BJ (cell line): ENCODE measurements around the gene CORO2B. TPM values are rescaled to one million over a fixed set of nuclear protein-coding genes. Genes with fewer than 3 reads are reported as not detected.

ENCODE experiments used
- CTCF ChIA-PET: fragments of 350-600 bp; formaldehyde crosslinking; extraction: SDS; loops from one replicate; lab custom pipeline; 2021; ENCODE audit warnings: antibody characterized with exemption, inconsistent platforms; lab: Yijun Ruan, JAX
- POLR2A ChIA-PET: fragments of 300-600 bp; sonication (Branson Sonifier 250); formaldehyde crosslinking; extraction: SDS; loops from one replicate; lab custom pipeline; 2021; ENCODE audit warnings: antibody characterized with exemption; lab: Charles Lee
- DNase-seq: peaks from one replicate; pipeline ENCODE4 v3.0.0-alpha.2; 2011; ENCODE audit warnings: low read depth
- H3K27me3 ChIP-seq: 2 replicates; pipeline ENCODE4 v1.6.0; 2011; ENCODE audit warnings: low read length; ENCODE audit not compliant: control insufficient read depth, insufficient read depth
- H3K36me3 ChIP-seq: 2 replicates; pipeline ENCODE4 v1.5.1; 2011; ENCODE audit warnings: low read length; ENCODE audit not compliant: control insufficient read depth, insufficient read depth
- H3K4me3 ChIP-seq: 2 replicates; pipeline ENCODE4 v1.5.1; 2011; ENCODE audit warnings: low read depth, mild to moderate bottlenecking, control low read depth, low read length
- polyA plus RNA-seq: library from polyadenylated mRNA; depleted of rRNA; stranded (reverse); fragments of >200 nt; gene quantifications from 2 replicates; pipeline ENCODE4 v1.2.3, GENCODE V29; 2011
- TF ChIP-seq, protein P1 (sequence below): IDR thresholded peaks from 2 replicates; pipeline ENCODE4 v1.5.1; 2011; ENCODE audit warnings: low read depth, mild to moderate bottlenecking, control low read depth, inconsistent platforms, low read length, moderate library complexity; ENCODE audit not compliant: insufficient read depth

The CORO2B gene
- polyA plus RNA-seq, 1 experiment = 7.7 TPM

DNA sequence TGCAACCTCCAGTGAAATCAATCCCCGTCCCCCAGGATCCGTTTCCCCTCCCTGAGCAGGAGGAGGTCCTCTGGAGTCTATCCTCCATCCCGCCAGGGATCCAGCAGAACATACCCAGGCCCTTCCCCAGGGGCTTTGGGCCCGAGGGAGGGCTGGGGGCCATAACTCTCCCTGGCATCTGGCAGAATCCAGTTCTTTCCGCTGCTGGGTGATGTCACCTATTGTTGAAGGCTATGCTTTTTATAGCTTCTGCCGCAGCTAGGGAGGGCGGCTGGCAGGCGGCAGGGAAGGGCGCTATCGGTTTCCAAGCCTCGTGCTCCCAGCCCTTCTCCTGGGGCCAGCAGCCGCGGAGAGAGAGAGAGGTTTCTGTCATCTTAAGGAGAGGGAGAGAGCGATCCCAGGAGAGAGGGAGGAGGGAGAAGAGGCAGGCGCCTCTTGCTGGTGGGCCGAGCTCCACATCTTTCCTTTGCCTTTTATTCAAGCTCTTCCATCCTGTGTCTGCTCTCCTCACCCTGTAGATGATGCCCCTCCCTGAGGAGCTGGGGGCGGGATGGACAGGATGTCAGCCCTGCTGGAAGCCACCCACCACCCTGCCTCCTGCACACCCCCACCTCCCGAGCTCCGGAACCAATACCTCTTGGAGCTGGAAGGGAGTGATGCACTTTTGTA lies 121.8 kb downstream of the CORO2B start:
- TF ChIP-seq, protein P1, sequence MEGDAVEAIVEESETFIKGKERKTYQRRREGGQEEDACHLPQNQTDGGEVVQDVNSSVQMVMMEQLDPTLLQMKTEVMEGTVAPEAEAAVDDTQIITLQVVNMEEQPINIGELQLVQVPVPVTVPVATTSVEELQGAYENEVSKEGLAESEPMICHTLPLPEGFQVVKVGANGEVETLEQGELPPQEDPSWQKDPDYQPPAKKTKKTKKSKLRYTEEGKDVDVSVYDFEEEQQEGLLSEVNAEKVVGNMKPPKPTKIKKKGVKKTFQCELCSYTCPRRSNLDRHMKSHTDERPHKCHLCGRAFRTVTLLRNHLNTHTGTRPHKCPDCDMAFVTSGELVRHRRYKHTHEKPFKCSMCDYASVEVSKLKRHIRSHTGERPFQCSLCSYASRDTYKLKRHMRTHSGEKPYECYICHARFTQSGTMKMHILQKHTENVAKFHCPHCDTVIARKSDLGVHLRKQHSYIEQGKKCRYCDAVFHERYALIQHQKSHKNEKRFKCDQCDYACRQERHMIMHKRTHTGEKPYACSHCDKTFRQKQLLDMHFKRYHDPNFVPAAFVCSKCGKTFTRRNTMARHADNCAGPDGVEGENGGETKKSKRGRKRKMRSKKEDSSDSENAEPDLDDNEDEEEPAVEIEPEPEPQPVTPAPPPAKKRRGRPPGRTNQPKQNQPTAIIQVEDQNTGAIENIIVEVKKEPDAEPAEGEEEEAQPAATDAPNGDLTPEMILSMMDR = no peak
- Histone ChIP-seq H3K27me3 (no peaks in the 10 kb centered on the region), H3K4me3 (no peak overlapping the region), H3K36me3 (no peaks in the 10 kb centered on the region)
- CTCF ChIA-PET = interaction anchor here (0.9 to 1.1 kb wide), 2 partner anchors 9 to 141 kb away, joined by 3 read pairs; no protein-coding TSS in a partner anchor
- no peak for DNase-seq
- POLR2A ChIA-PET = interaction anchor here (0.6 kb wide), 1 partner anchor 129 kb away, joined by 3 read pairs; no protein-coding TSS in a partner anchor

DNA sequence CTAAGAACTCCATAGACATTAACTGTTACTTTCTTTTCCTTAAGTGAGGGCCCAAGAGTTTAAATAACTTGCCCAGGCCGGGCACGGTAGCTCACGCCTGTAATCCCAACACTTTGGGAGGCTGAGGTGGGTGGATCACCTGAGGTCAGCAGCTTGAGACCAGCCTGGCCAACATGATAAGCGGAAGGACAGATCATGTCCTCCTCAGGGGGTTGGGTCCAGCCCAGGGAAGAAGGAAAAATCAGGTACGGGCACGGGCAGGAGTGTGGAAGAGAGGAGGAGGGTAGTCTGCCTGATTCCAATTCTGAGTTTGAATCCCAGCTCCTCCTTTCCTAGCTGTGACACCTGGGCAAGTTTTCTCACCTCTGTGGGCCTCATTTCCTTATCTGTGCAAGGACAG lies 123.1 kb downstream of the CORO2B start:
- Histone ChIP-seq H3K4me3 (no peak overlapping the region), H3K27me3 (no peaks in the 10 kb centered on the region), H3K36me3 (no peaks in the 10 kb centered on the region)
- ChIA-PET POLR2A (no interaction called here), CTCF (interaction anchor here (1.3 to 2.0 kb wide), 2 partner anchors 10 to 142 kb away, joined by 3 to 6 read pairs; no protein-coding TSS in a partner anchor)
- TF ChIP-seq, protein P1 = no peak
- DNase-seq = no peak

DNA sequence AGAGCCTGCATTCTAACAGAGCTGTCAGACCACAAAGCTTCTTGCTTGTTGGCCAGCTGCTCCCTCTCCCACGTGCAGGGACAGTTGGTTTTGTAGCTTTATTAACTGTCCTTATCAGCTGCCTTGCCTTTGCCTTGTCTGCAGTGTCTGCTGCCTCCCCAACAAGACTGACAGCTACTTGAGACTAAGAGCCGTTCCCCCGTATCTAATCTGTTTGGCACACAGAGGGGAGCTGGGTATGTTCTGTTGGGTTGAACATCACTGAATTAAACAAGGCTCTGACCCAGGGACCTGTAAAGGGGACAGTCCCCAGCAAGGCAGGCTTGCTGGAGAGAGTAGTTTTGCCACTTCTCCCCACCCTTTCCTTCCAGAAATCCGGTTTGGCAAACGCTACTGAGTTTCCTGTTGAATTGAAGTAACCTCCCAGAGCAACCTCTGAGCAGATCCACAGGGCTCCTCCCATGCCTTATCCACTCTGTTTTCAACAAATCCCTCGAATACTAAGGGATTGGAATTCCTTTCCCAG lies 125.8 kb downstream of the CORO2B start:
- ChIA-PET CTCF (interaction anchor here (0.6 to 1.1 kb wide), 2 partner anchors 8 to 12 kb away, joined by 3 to 4 read pairs; no protein-coding TSS in a partner anchor), POLR2A (no interaction called here)
- Histone ChIP-seq H3K4me3 (no peak overlapping the region), H3K27me3 (no peaks in the 10 kb centered on the region), H3K36me3 (no peaks in the 10 kb centered on the region)
- TF ChIP-seq, protein P1 = no peak
- no peak for DNase-seq

DNA sequence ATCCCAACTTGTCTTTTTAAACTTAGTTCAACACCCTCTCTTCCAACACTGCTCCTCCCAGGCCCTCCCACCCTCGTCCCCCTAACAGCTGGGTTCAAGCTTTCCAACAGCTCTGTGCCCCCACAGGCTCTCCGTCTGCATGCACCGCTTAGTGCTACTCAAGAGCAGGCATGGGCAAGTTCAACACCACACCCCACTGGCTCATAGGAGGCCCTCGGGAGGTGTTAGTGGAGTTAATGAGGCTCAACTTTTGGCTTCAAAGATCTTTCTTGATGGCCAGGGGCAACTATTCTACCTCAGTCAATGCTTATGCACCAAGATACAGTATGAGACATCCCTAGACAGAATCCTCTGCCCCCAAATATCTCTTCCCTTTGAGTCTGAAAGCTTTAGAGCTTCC lies 127.5 kb downstream of the CORO2B start:
- DNase-seq = no peak
- ChIA-PET POLR2A (no interaction called here), CTCF (interaction anchor here (1.1 kb wide), 1 partner anchor 155 kb away, joined by 3 read pairs; no protein-coding TSS in a partner anchor)
- no peak overlapping the region for H3K4me3 ChIP-seq
- TF ChIP-seq, protein P1 = no peak
- no peaks in the 10 kb centered on the region for H3K27me3 ChIP-seq
- no peaks in the 10 kb centered on the region for H3K36me3 ChIP-seq

DNA sequence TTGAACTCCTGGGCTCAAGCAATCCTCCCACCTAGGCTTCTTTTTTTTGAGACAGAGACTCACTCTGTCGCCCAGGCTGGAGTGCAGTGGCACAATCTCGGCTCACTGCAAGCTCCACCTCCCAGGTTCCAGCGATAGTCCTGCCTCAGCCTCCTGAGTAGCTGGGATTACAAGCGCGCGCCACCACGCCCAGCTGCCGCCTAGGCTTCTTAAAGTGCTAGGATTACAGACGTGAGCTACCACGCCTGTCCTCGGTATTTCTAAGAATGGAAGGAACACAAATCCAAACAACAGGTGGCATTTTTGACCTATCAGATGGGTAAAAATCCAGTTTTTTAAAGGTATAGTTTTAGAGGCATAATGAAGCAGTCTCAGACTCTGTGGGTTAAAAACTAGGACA lies 128.1 kb downstream of the CORO2B start:
- TF ChIP-seq, protein P1 = no peak
- CTCF ChIA-PET = interaction anchor here (1.1 to 1.6 kb wide), 2 partner anchors 13 to 156 kb away, joined by 3 read pairs; no protein-coding TSS in a partner anchor
- DNase-seq = no peak
- no peaks in the 10 kb centered on the region for H3K27me3 ChIP-seq
- POLR2A ChIA-PET = no interaction called here
- H3K36me3 ChIP-seq = peaks cover 1% of the 10 kb centered on the region; the same call in 1 of the 2 replicates
- H3K4me3 ChIP-seq = no peak overlapping the region
